Body of pancreas (tissue), 4 donors: ENCODE data around the gene ETFA.

Experiments used
- CTCF ChIP-seq, 7 experiments: fragments of 450-650 bp in 4 of 7; fragments of 200-600 bp in 3 of 7; sonication (generic) in 3 of 7; IDR thresholded peaks; one replicate each; pipeline ENCODE4 v1.5.1; 2016 to 2019; ENCODE audit warnings: antibody characterized with exemption in 7 of 7
- POLR2A ChIP-seq, 3 donors: fragments of 450-650 bp; IDR thresholded peaks; one replicate each; pipeline ENCODE4 v1.6.1; 2016; ENCODE audit warnings: antibody characterized with exemption in 3 of 3, mild to moderate bottlenecking in 2 of 3

GRCh38 chr15:76176059-76176458 is 135.2 kb downstream of the ETFA start:
- TF ChIP-seq CTCF (IDR thresholded peaks at IDR 0.05) (no peak), POLR2A (IDR thresholded peaks at IDR 0.05) (no peak)
